WTC11 (cell line): ENCODE measurements around the gene ZNF397. TPM values are rescaled to one million over a fixed set of nuclear protein-coding genes. Genes with fewer than 3 reads are reported as not detected.

Experiments
- ATAC-seq: fragments of 200-7000 bp; cut with Tn5 transposase; 2 replicates; pipeline ENCODE4 v1.10.0; 2021; ENCODE audit warnings: mild to moderate bottlenecking, moderate library complexity
- CTCF ChIA-PET: fragments of 300-600 bp; sonication (Branson Sonifier 250); formaldehyde crosslinking; loops from one replicate; lab custom pipeline; 2021; ENCODE audit warnings: antibody characterized with exemption; lab: Charles Lee
- POLR2A ChIA-PET: fragments of 350-600 bp; sonication (Branson Sonifier 250); formaldehyde crosslinking; loops from one replicate; lab custom pipeline; 2021; ENCODE audit warnings: antibody characterized with exemption; lab: Charles Lee
- DNase-seq: peaks from one replicate; pipeline ENCODE4 v3.0.0; 2021; ENCODE audit warnings: low spot score
- H3K27ac Mint-ChIP-seq: 2 replicates; pipeline ENCODE4 v1.8.0; 2021; ENCODE audit warnings: mixed read lengths
- H3K27me3 Mint-ChIP-seq: 2 replicates; pipeline ENCODE4 v1.8.0; 2021; ENCODE audit warnings: low read depth, mild to moderate bottlenecking, moderate library complexity, mixed read lengths
- H3K36me3 Mint-ChIP-seq: 2 replicates; pipeline ENCODE4 v1.8.0; 2021; ENCODE audit warnings: mixed read lengths
- H3K4me1 Mint-ChIP-seq: 2 replicates; pipeline ENCODE4 v1.8.0; 2022; ENCODE audit warnings: mixed read lengths
- H3K4me3 Mint-ChIP-seq: 2 replicates; pipeline ENCODE4 v1.8.0; 2021; ENCODE audit warnings: mild to moderate bottlenecking, moderate library complexity, mixed read lengths
- H3K9me3 Mint-ChIP-seq: 2 replicates; pipeline ENCODE4 v1.8.0; 2021; ENCODE audit warnings: mixed read lengths
- ATF2 ChIP-seq: sonication (generic); formaldehyde crosslinking; IDR thresholded peaks from 2 replicates; pipeline ENCODE4 v1.8.1; 2022; ENCODE audit warnings: low read depth, missing genetic modification reagents, borderline replicate concordance
- ATF6 ChIP-seq: sonication (generic); formaldehyde crosslinking; IDR thresholded peaks from 2 replicates; pipeline ENCODE4 v1.8.1; 2023; ENCODE audit warnings: mild to moderate bottlenecking, missing genetic modification reagents
- CREB1 ChIP-seq: sonication (generic); formaldehyde crosslinking; IDR thresholded peaks from 2 replicates; pipeline ENCODE4 v1.8.0; 2023; ENCODE audit warnings: mild to moderate bottlenecking, missing genetic modification reagents
- ELF4 ChIP-seq: sonication (generic); formaldehyde crosslinking; IDR thresholded peaks from 2 replicates; pipeline ENCODE4 v1.8.1; 2022; ENCODE audit warnings: low read depth, mild to moderate bottlenecking, moderate library complexity, missing genetic modification reagents
- ERG ChIP-seq: fragments of 250-450 bp; sonication (Bioruptor Pico); IDR thresholded peaks from 2 replicates; pipeline ENCODE4 v1.8.0; 2021; ENCODE audit warnings: mild to moderate bottlenecking
- FOXK1 ChIP-seq: sonication (generic); formaldehyde crosslinking; IDR thresholded peaks from 2 replicates; pipeline ENCODE4 v1.8.0; 2022; ENCODE audit warnings: mild to moderate bottlenecking, moderate library complexity, missing genetic modification reagents
- GABPB1 ChIP-seq: sonication (generic); formaldehyde crosslinking; IDR thresholded peaks from 2 replicates; pipeline ENCODE4 v1.8.1; 2023; ENCODE audit warnings: mild to moderate bottlenecking, missing genetic modification reagents
- HMGXB4 ChIP-seq: sonication (generic); formaldehyde crosslinking; IDR thresholded peaks from 2 replicates; pipeline ENCODE4 v1.8.1; 2023; ENCODE audit warnings: mild to moderate bottlenecking, moderate library complexity, missing genetic modification reagents
- JAZF1 ChIP-seq: fragments of 250-450 bp; sonication (Bioruptor Pico); IDR thresholded peaks from 2 replicates; pipeline ENCODE4 v1.9.0; 2021; ENCODE audit warnings: moderate library complexity, mild to moderate bottlenecking, inconsistent platforms
- RORB ChIP-seq: fragments of 250-450 bp; sonication (Bioruptor Pico); IDR thresholded peaks from 2 replicates; pipeline ENCODE4 v1.9.0; 2021; ENCODE audit warnings: mild to moderate bottlenecking
- SMAD4 ChIP-seq: sonication (generic); formaldehyde crosslinking; IDR thresholded peaks from 2 replicates; pipeline ENCODE4 v1.8.0; 2022; ENCODE audit warnings: mild to moderate bottlenecking, missing genetic modification reagents
- STAT6 ChIP-seq: sonication (generic); formaldehyde crosslinking; conservative IDR thresholded peaks from 2 replicates; pipeline ENCODE4 v1.8.1; 2023; ENCODE audit warnings: mild to moderate bottlenecking, low read depth, missing genetic modification reagents, moderate library complexity
- ZMAT4 ChIP-seq: fragments of 250-450 bp; sonication (Bioruptor Pico); IDR thresholded peaks from 2 replicates; pipeline ENCODE4 v1.9.0; 2021; ENCODE audit warnings: mild to moderate bottlenecking
- ZNF512 ChIP-seq: sonication (generic); formaldehyde crosslinking; IDR thresholded peaks from 2 replicates; pipeline ENCODE4 v1.8.1; 2022; ENCODE audit warnings: missing genetic modification reagents, borderline replicate concordance
- ZNF671 ChIP-seq: fragments of 250-450 bp; sonication (Bioruptor Pico); IDR thresholded peaks from 2 replicates; pipeline ENCODE4 v1.8.0; 2021; ENCODE audit warnings: mild to moderate bottlenecking
- total RNA-seq: library from RNA; stranded (reverse); gene quantifications from 3 replicates; pipeline ENCODE4 v1.2.3, GENCODE V29; 2021
- TF ChIP-seq, protein P1 (sequence below): fragments of 200-600 bp; IDR thresholded peaks from 2 replicates; pipeline ENCODE4 v1.8.0; 2022; ENCODE audit warnings: antibody characterized with exemption
- TF ChIP-seq, protein P2 (sequence below): sonication (generic); formaldehyde crosslinking; IDR thresholded peaks from 2 replicates; pipeline ENCODE4 v1.8.1; 2022; ENCODE audit warnings: low read depth, mild to moderate bottlenecking, moderate library complexity, missing genetic modification reagents, borderline replicate concordance
- TF ChIP-seq, protein P3 (sequence below): fragments of 250-450 bp; sonication (Bioruptor Pico); IDR thresholded peaks from 2 replicates; pipeline ENCODE4 v1.9.0; 2021; ENCODE audit warnings: moderate library complexity, mild to moderate bottlenecking, inconsistent platforms, borderline replicate concordance

ZNF397 gene
- total RNA-seq, 1 experiment from 2014 or later = 44.0 TPM

GRCh38 chr18:35240664-35241447 is at the start of gene ZNF397 (continued):
- TF ChIP-seq ATF2 (CRISPR knock-in tag) (no peak), FOXK1 (CRISPR knock-in tag) (peak; percentile 83), ZMAT4 (CRISPR knock-in tag) (no peak), STAT6 (CRISPR knock-in tag) (no peak), ELF4 (CRISPR knock-in tag) (no peak), CREB1 (no peak), ZNF512 (no peak), RORB (no peak), GABPB1 (peak; percentile 65; the same call in 1 of the 2 replicates)
- TF ChIP-seq, protein P1, sequence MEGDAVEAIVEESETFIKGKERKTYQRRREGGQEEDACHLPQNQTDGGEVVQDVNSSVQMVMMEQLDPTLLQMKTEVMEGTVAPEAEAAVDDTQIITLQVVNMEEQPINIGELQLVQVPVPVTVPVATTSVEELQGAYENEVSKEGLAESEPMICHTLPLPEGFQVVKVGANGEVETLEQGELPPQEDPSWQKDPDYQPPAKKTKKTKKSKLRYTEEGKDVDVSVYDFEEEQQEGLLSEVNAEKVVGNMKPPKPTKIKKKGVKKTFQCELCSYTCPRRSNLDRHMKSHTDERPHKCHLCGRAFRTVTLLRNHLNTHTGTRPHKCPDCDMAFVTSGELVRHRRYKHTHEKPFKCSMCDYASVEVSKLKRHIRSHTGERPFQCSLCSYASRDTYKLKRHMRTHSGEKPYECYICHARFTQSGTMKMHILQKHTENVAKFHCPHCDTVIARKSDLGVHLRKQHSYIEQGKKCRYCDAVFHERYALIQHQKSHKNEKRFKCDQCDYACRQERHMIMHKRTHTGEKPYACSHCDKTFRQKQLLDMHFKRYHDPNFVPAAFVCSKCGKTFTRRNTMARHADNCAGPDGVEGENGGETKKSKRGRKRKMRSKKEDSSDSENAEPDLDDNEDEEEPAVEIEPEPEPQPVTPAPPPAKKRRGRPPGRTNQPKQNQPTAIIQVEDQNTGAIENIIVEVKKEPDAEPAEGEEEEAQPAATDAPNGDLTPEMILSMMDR = no peak

GRCh38 chr18:35191698-35192025 is 49.2 kb upstream of the ZNF397 start:
- CTCF ChIA-PET = interaction anchor here (1.3 kb wide), 1 partner anchor 967 kb away, joined by 4 read pairs; the partner anchor contains the start of gene NOL4

More at GRCh38 chr18:35191698-35192025, 49.2 kb upstream of the ZNF397 start:
- H3K4me1 Mint-ChIP-seq = peaks cover 56% of the 10 kb centered on the region
- POLR2A ChIA-PET = no interaction called here
- H3K27ac Mint-ChIP-seq = peak overlapping the region; percentile 39; the same call in 1 of the 2 replicates
- H3K36me3 Mint-ChIP-seq = no peaks in the 10 kb centered on the region
- H3K27me3 Mint-ChIP-seq = peaks cover 3% of the 10 kb centered on the region; the same call in 1 of the 2 replicates
- H3K9me3 Mint-ChIP-seq = no peaks in the 10 kb centered on the region
- no peak for TF ChIP-seq ELF4 (CRISPR knock-in tag)
- TF ChIP-seq RORB = no peak
- TF ChIP-seq JAZF1 (CRISPR knock-in tag) = no peak
- no peak for TF ChIP-seq ZNF671
- TF ChIP-seq, protein P2, sequence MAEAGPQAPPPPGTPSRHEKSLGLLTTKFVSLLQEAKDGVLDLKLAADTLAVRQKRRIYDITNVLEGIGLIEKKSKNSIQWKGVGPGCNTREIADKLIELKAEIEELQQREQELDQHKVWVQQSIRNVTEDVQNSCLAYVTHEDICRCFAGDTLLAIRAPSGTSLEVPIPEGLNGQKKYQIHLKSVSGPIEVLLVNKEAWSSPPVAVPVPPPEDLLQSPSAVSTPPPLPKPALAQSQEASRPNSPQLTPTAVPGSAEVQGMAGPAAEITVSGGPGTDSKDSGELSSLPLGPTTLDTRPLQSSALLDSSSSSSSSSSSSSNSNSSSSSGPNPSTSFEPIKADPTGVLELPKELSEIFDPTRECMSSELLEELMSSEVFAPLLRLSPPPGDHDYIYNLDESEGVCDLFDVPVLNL = no peak
- no peak for TF ChIP-seq ERG (CRISPR knock-in tag)
- TF ChIP-seq, protein P3, sequence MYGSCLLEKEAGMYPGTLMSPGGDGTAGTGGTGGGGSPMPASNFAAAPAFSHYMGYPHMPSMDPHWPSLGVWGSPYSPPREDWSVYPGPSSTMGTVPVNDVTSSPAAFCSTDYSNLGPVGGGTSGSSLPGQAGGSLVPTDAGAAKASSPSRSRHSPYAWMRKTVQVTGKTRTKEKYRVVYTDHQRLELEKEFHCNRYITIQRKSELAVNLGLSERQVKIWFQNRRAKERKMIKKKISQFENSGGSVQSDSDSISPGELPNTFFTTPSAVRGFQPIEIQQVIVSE (CRISPR knock-in tag) = no peak
- TF ChIP-seq HMGXB4 = no peak
- TF ChIP-seq ATF6 (CRISPR knock-in tag) = no peak
- TF ChIP-seq SMAD4 (CRISPR knock-in tag) = no peak
- no peak for TF ChIP-seq ZMAT4 (CRISPR knock-in tag)
- no peak overlapping the region for H3K4me3 Mint-ChIP-seq
- DNase-seq = no peak
- peak; percentile 26; the same call in 1 of the 2 replicates for ATAC-seq
